Measurements from ENCODE around the gene EGFR.

GRCh38 chr7:55055479-55055878, 36.7 kb downstream of the EGFR start:
- TF ChIP-seq CTCF (IDR thresholded peaks at IDR 0.05) (no peak), POLR2AphosphoS5 (IDR thresholded peaks at IDR 0.05) (no peak), POLR2A (IDR thresholded peaks at IDR 0.05) (no peak)

All from breast epithelium (tissue), 3 donors.